Iris pigment epithelial cell (primary cell): ENCODE measurements around the gene IPPK.
A peak's percentile ranks its signal among the peaks of the same experiment; 100 is the strongest.
"Not testable (repeated sequence)": the region's sequence is repeated elsewhere in the genome, so short reads cannot be mapped to it uniquely, and the experiment has no call there.

Experiments
- DNase-seq: peaks from one replicate; pipeline ENCODE4 v3.0.0-alpha.2; 2011; ENCODE audit warnings: low read depth

IPPK gene

GRCh38 chr9:92613268-92614122 is 56.4 kb downstream of the IPPK start:
- no peak for DNase-seq

GRCh38 chr9:92612816-92613215 is 57.1 kb downstream of the IPPK start:
- DNase-seq = no peak

GRCh38 chr9:92612292-92612691 is 57.6 kb downstream of the IPPK start:
- no peak for DNase-seq

GRCh38 chr9:92611621-92612285 is 58.2 kb downstream of the IPPK start:
- DNase-seq = no peak

- DNase-seq = no peak
Measured at GRCh38 chr9:92610470-92611420, 59.2 kb downstream of the IPPK start.

GRCh38 chr9:92608909-92609445 is 61.0 kb downstream of the IPPK start:
- no peak for DNase-seq

GRCh38 chr9:92608241-92608908 is 61.6 kb downstream of the IPPK start:
- DNase-seq = peak; percentile 23

- DNase-seq = peak; percentile 88
Measured at GRCh38 chr9:92607773-92608172, 62.2 kb downstream of the IPPK start.

- DNase-seq = peak; percentile 79
Measured at GRCh38 chr9:92607088-92607487, 62.8 kb downstream of the IPPK start.

GRCh38 chr9:92605224-92605623 is 64.7 kb downstream of the IPPK start:
- no peak for DNase-seq

GRCh38 chr9:92603990-92604389 is 65.9 kb downstream of the IPPK start:
- DNase-seq = no peak

GRCh38 chr9:92603100-92603499 is 66.8 kb downstream of the IPPK start:
- DNase-seq = no peak

- no peak for DNase-seq
Measured at GRCh38 chr9:92602413-92602812, 67.5 kb downstream of the IPPK start.

GRCh38 chr9:92601451-92601850 is 68.5 kb downstream of the IPPK start:
- DNase-seq = no peak

- peak; percentile 81 for DNase-seq
Measured at GRCh38 chr9:92600462-92601261, 69.3 kb downstream of the IPPK start.

GRCh38 chr9:92599938-92600461 is 69.9 kb downstream of the IPPK start:
- DNase-seq = no peak

GRCh38 chr9:92598382-92598781 is 71.5 kb downstream of the IPPK start:
- no peak for DNase-seq

GRCh38 chr9:92595930-92596329 is 74.0 kb downstream of the IPPK start:
- DNase-seq = no peak

- not testable (repeated sequence) for DNase-seq
Measured at GRCh38 chr9:92595075-92595474, 74.9 kb downstream of the IPPK start.
